Middle frontal gyrus (tissue), 1 donor: Measurements from ENCODE around the gene MAP3K8.

Experiments used
- DNase-seq: peaks from one replicate; pipeline ENCODE4 v3.0.0-alpha.2; 2015; ENCODE audit warnings: low spot score; ENCODE audit errors: extremely low spot score

MAP3K8 gene

GRCh38 chr10:30490289-30491000, 56.5 kb downstream of the MAP3K8 start:
- DNase-seq: no peak

GRCh38 chr10:30491204-30491915, 57.4 kb downstream of the MAP3K8 start:
- no peak for DNase-seq

GRCh38 chr10:30491916-30492515, 58.0 kb downstream of the MAP3K8 start:
- no peak for DNase-seq

GRCh38 chr10:30493609-30494530, 59.9 kb downstream of the MAP3K8 start:
- DNase-seq: no peak

GRCh38 chr10:30494558-30494957, 60.6 kb downstream of the MAP3K8 start:
- DNase-seq: no peak

- DNase-seq: no peak
Observed at GRCh38 chr10:30495687-30496086, 61.7 kb downstream of the MAP3K8 start.

GRCh38 chr10:30499816-30500215, 65.8 kb downstream of the MAP3K8 start:
- DNase-seq: no peak

- DNase-seq: no peak
Observed at GRCh38 chr10:30500534-30500933, 66.5 kb downstream of the MAP3K8 start.

GRCh38 chr10:30500963-30501504, 67.0 kb downstream of the MAP3K8 start:
- DNase-seq: no peak

GRCh38 chr10:30502266-30503060, 68.5 kb downstream of the MAP3K8 start:
- DNase-seq: no peak

- no peak for DNase-seq
Observed at GRCh38 chr10:30503700-30504266, 69.8 kb downstream of the MAP3K8 start.

GRCh38 chr10:30505543-30506298, 71.7 kb downstream of the MAP3K8 start:
- no peak for DNase-seq

- DNase-seq: no peak
Observed at GRCh38 chr10:30509508-30509907, 75.5 kb downstream of the MAP3K8 start.

- DNase-seq: no peak
Observed at GRCh38 chr10:30510184-30510931, 76.4 kb downstream of the MAP3K8 start.

- no peak for DNase-seq
Observed at GRCh38 chr10:30510932-30511700, 77.1 kb downstream of the MAP3K8 start.
